ENCODE data around the gene ZBTB37.

ZBTB37 gene

GRCh38 chr1:173865468-173866164 is 2.6 kb upstream of the ZBTB37 start:
- Histone ChIP-seq H3K79me2 (ENCODE audit: low read length) (peaks cover 37% of the 10 kb centered on the region), H3K27ac (ENCODE audit: low read length) (peak overlapping the region; percentile 82), H3K9ac (ENCODE audit: low read length) (peak overlapping the region; percentile 90), H3K9me3 (ENCODE audit: insufficient read depth, low read length) (no peaks in the 10 kb centered on the region), H3K4me3 (ENCODE audit: low read length) (peak overlapping the region; percentile 90), H2AFZ (ENCODE audit: low read depth, low read length) (no peak overlapping the region), H3K27me3 (ENCODE audit: low read depth, low read length) (no peaks in the 10 kb centered on the region), H3K4me2 (ENCODE audit: low read length) (peak overlapping the region; percentile 95), H4K20me1 (ENCODE audit: insufficient read depth, low read length) (peaks cover 43% of the 10 kb centered on the region), H3K36me3 (replicated peaks; ENCODE audit: low read depth, low read length) (peaks cover 52% of the 10 kb centered on the region), H3K4me1 (ENCODE audit: low read length) (peaks cover 53% of the 10 kb centered on the region)
- no peak for TF ChIP-seq CTCF (IDR thresholded peaks at IDR 0.05; ENCODE audit: low read depth, low read length)

GRCh38 chr1:173866413-173867115 is 1.6 kb upstream of the ZBTB37 start:
- Histone ChIP-seq H3K4me1 (ENCODE audit: low read length) (peaks cover 61% of the 10 kb centered on the region), H3K9ac (ENCODE audit: low read length) (peak overlapping the region; percentile 90), H3K79me2 (ENCODE audit: low read length) (peaks cover 37% of the 10 kb centered on the region), H3K9me3 (ENCODE audit: insufficient read depth, low read length) (no peaks in the 10 kb centered on the region), H3K4me3 (ENCODE audit: low read length) (peak overlapping the region; percentile 90), H4K20me1 (ENCODE audit: insufficient read depth, low read length) (peaks cover 43% of the 10 kb centered on the region), H3K36me3 (replicated peaks; ENCODE audit: low read depth, low read length) (peaks cover 57% of the 10 kb centered on the region), H3K27me3 (ENCODE audit: low read depth, low read length) (no peaks in the 10 kb centered on the region), H3K4me2 (ENCODE audit: low read length) (peak overlapping the region; percentile 95), H3K27ac (ENCODE audit: low read length) (peak overlapping the region; percentile 82), H2AFZ (ENCODE audit: low read depth, low read length) (no peak overlapping the region)
- TF ChIP-seq EZH2phosphoT487 (IDR thresholded peaks at IDR 0.05; ENCODE audit: low read depth) (no peak), CTCF (IDR thresholded peaks at IDR 0.05; ENCODE audit: low read depth, low read length) (no peak)

GRCh38 chr1:173867141-173867752 is 933 bp upstream of the ZBTB37 start:
- Histone ChIP-seq H3K27me3 (ENCODE audit: low read depth, low read length) (no peaks in the 10 kb centered on the region), H3K36me3 (replicated peaks; ENCODE audit: low read depth, low read length) (peaks cover 57% of the 10 kb centered on the region), H4K20me1 (ENCODE audit: insufficient read depth, low read length) (peaks cover 43% of the 10 kb centered on the region), H3K27ac (ENCODE audit: low read length) (peak overlapping the region; percentile 82), H3K79me2 (ENCODE audit: low read length) (peaks cover 37% of the 10 kb centered on the region), H2AFZ (ENCODE audit: low read depth, low read length) (no peak overlapping the region), H3K9me3 (ENCODE audit: insufficient read depth, low read length) (no peaks in the 10 kb centered on the region), H3K4me2 (ENCODE audit: low read length) (peak overlapping the region; percentile 95), H3K9ac (ENCODE audit: low read length) (peak overlapping the region; percentile 90), H3K4me3 (ENCODE audit: low read length) (peak overlapping the region; percentile 90), H3K4me1 (ENCODE audit: low read length) (peaks cover 61% of the 10 kb centered on the region)
- TF ChIP-seq CTCF (IDR thresholded peaks at IDR 0.05; ENCODE audit: low read depth, low read length), result no peak
- TF ChIP-seq EZH2phosphoT487 (IDR thresholded peaks at IDR 0.05; ENCODE audit: low read depth), result no peak

- H3K36me3 ChIP-seq (replicated peaks; ENCODE audit: low read depth, low read length), result peaks cover 53% of the 10 kb centered on the region
These were observed 371 bp upstream of the ZBTB37 start, which contains the start of gene GAS5 for GRCh38 chr1:173867753-173868265. Gene GAS5 (minus strand): TSS chr1:173867989.

More at GRCh38 chr1:173867753-173868265, 371 bp upstream of the ZBTB37 start, which contains the start of gene GAS5:
- Histone ChIP-seq H3K27ac (ENCODE audit: low read length) (peak within 1 kb of the TSS; percentile 84), H3K79me2 (ENCODE audit: low read length) (peaks cover 37% of the 10 kb centered on the region), H3K4me1 (ENCODE audit: low read length) (peaks cover 58% of the 10 kb centered on the region), H3K4me2 (ENCODE audit: low read length) (peak within 1 kb of the TSS; percentile 95), H4K20me1 (ENCODE audit: insufficient read depth, low read length) (peaks cover 42% of the 10 kb centered on the region), H3K4me3 (ENCODE audit: low read length) (peak within 1 kb of the TSS; percentile 90), H3K9me3 (ENCODE audit: insufficient read depth, low read length) (no peaks in the 10 kb centered on the region), H3K27me3 (ENCODE audit: low read depth, low read length) (no peaks in the 10 kb centered on the region), H2AFZ (ENCODE audit: low read depth, low read length) (peak within 1 kb of the TSS; percentile 49; the same call in 1 of the 2 replicates), H3K9ac (ENCODE audit: low read length) (peak within 1 kb of the TSS; percentile 90)
- no peak for TF ChIP-seq CTCF (IDR thresholded peaks at IDR 0.05; ENCODE audit: low read depth, low read length)
- no peak for TF ChIP-seq EZH2phosphoT487 (IDR thresholded peaks at IDR 0.05; ENCODE audit: low read depth)
